Liver (tissue), 3 donors: Measurements from ENCODE around the gene CDCA3.

ENCODE experiments used
- CTCF ChIP-seq: fragments of 150-350 bp; IDR thresholded peaks from 2 replicates; pipeline ENCODE4 v1.5.1; 2017; ENCODE audit warnings: improper control_type of control experiment, low read depth, low read length; ENCODE audit not compliant: missing input control
- EGR1 ChIP-seq, 2 donors: IDR thresholded peaks; 2 replicates each; pipeline ENCODE4 v1.6.1; 2016 to 2018; ENCODE audit warnings: antibody characterized with exemption in 2 of 2, low read depth in 2 of 2
- FOXA1 ChIP-seq: IDR thresholded peaks from 2 replicates; pipeline ENCODE4 v1.6.1; 2016; ENCODE audit warnings: antibody characterized with exemption
- FOXA2 ChIP-seq: IDR thresholded peaks from 2 replicates; pipeline ENCODE4 v1.6.1; 2016; ENCODE audit warnings: antibody characterized with exemption
- MAX ChIP-seq: IDR thresholded peaks from 2 replicates; pipeline ENCODE4 v1.6.1; 2016; ENCODE audit warnings: antibody characterized with exemption
- RXRA ChIP-seq, 2 donors: IDR thresholded peaks; 2 replicates each; pipeline ENCODE4 v1.6.1; 2017 to 2018; ENCODE audit warnings: antibody characterized with exemption in 2 of 2, mild to moderate bottlenecking in 1 of 2
- TAF1 ChIP-seq: conservative IDR thresholded peaks from 2 replicates; pipeline ENCODE4 v1.6.1; 2016; ENCODE audit warnings: antibody characterized with exemption, mild to moderate bottlenecking
- YY1 ChIP-seq: IDR thresholded peaks from 2 replicates; pipeline ENCODE4 v1.6.1; 2016; ENCODE audit warnings: antibody characterized with exemption, mild to moderate bottlenecking
- ZBTB33 ChIP-seq: IDR thresholded peaks from 2 replicates; pipeline ENCODE4 v1.6.1; 2016; ENCODE audit warnings: antibody characterized with exemption
- donor health status: healthy.
- donor health status: healthy.

- TF ChIP-seq CTCF (no peak), ZBTB33 (no peak), FOXA2 (no peak), RXRA (IDR thresholded peaks at IDR 0.05) (no peak), TAF1 (no peak), YY1 (no peak), MAX (no peak), EGR1 (IDR thresholded peaks at IDR 0.05; ENCODE audit: low read depth in 2 of 2) (no peak), FOXA1 (no peak)
These were observed 32.2 kb upstream of the CDCA3 start for GRCh38 chr12:6883252-6883651.
